ENCODE data around the gene DEK. TPM values are rescaled to one million over a fixed set of nuclear protein-coding genes. Genes with fewer than 3 reads are reported as not detected.

The DEK gene
- total and polyA plus RNA-seq, 7 experiments from 2014 or later: 41.6 to 174 (median 61.1) TPM

DNA sequence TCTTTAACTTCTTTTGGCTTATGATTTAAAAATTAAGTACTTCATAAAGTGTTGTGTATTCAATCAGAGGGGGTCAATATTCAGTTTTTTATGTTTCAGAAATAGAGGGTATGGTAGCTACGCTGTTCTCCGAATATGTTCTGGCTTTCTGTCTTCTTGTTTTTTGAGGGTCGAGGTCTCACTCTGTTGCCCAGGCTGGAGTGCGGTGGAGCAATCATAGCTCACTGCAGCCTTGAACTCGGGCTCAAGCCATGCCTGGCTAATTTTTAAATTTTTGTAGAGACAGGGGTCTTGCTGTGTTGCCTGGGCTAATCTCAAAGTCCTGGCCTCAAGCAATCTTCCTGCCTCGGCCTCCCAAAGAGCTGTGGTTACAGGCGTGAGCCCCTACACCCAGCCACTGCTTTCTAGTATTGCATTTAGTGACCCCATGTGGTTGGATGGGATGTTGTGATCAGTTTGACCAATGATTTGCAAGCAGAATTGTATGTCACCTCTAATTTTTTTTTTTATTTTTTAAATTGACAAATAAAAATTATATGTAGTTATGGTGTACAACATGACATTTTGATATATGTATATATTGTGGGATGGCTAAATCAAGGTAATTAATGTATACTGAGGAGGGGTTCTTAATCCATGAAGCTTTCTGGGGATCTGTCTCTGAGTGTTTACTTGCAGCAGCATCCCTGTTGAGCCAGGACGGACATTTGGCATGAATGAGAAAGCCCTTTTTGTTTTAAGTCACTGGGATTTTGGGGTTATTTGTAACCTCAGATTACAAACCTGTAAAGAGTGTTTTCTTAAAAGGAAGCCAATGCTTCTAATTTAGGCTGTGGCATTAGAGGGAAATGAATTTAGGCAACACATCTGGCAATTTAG, 38.5 kb upstream of the DEK start:
- no peak for DNase-seq
- Mint-ChIP-seq H3K9me3 (no peaks in the 10 kb centered on the region), H3K4me1 (no peaks in the 10 kb centered on the region), H3K4me3 (no peak overlapping the region), H3K36me3 (no peaks in the 10 kb centered on the region), H3K27ac (no peak overlapping the region), H3K27me3 (peaks cover 0 to 6% (median 0%) of the 10 kb centered on the region in 5 donors)
- no peak for ATAC-seq
- H3K4me3 ChIP-seq (ENCODE audit: low read length): no peak overlapping the region
- H3K27ac ChIP-seq (ENCODE audit: low read depth, low read length): no peak overlapping the region
- H3K27me3 ChIP-seq (ENCODE audit: control insufficient read depth in 2 of 2, insufficient read depth in 2 of 2, low read length in 2 of 2): no peaks in the 10 kb centered on the region
- ChIA-PET POLR2A (no interaction called here), CTCF (interaction anchor here (0.7 kb wide), 1 partner anchor 25 kb away, joined by 4 read pairs; no protein-coding TSS in a partner anchor)
- no peaks in the 10 kb centered on the region for H3K4me1 ChIP-seq (ENCODE audit: control insufficient read depth in 2 of 2, insufficient read depth in 2 of 2, low read length in 2 of 2)
- H3K36me3 ChIP-seq (ENCODE audit: control insufficient read depth in 2 of 3, insufficient read depth in 3 of 3, low read length in 3 of 3): no peaks in the 10 kb centered on the region
- H3K9me3 ChIP-seq (ENCODE audit: control insufficient read depth in 2 of 3, low read length in 3 of 3): no peaks in the 10 kb centered on the region
- intact Hi-C loops (cut with micrococcal nuclease): loop anchor here in 1 of 2 donors (2.0 kb wide), 1 partner anchor 38 kb away; the partner anchor contains the start of gene DEK

DNA sequence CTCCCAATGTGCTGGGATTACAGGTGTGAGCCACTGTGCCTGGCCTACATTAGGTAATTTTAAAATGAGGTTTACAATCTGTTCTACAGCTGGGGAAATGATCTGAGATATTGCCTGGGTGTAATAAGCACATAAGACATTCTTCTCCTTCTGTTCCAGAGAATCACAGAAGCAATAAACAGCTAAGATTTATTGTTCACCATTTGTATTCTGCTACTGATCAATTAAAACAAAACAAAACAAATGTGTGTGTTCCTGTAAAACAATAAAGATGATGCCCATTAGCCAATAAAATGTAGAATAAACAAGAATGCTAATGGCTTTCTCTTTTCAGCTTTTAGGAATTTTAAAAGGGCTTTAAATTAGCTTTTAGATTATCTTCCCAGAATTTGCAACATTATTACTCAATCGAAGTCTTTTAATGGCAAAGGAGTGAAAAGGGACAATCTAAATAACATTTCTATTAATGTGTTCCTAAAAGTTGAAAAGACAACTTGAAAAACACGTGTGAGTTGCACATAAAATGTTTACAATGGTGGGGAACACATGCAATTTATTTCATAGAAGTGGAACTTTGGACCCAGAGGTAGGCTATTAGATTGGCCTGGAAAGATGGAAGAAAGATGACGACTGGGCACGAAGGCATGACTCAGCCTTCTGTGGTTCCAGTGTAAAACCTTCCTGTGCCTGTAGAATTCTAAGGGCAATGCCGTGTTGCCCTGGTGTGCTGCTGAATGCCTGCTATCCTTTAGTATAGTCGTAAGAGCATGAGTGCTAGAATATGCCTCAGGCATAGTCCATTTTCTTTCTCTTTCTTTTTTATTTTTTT, 29.0 kb upstream of the DEK start:
- intact Hi-C loops (cut with micrococcal nuclease): no loop called here
- Mint-ChIP-seq H3K4me3 (no peak overlapping the region), H3K36me3 (no peaks in the 10 kb centered on the region), H3K4me1 (no peaks in the 10 kb centered on the region), H3K27ac (no peak overlapping the region), H3K9me3 (no peaks in the 10 kb centered on the region), H3K27me3 (peaks cover 0 to 11% (median 5%) of the 10 kb centered on the region in 5 donors)
- Histone ChIP-seq H3K4me1 (ENCODE audit: control insufficient read depth in 2 of 2, insufficient read depth in 2 of 2, low read length in 2 of 2) (no peaks in the 10 kb centered on the region), H3K36me3 (ENCODE audit: control insufficient read depth in 2 of 3, insufficient read depth in 3 of 3, low read length in 3 of 3) (no peaks in the 10 kb centered on the region), H3K27me3 (ENCODE audit: control insufficient read depth in 2 of 2, insufficient read depth in 2 of 2, low read length in 2 of 2) (no peaks in the 10 kb centered on the region), H3K9me3 (ENCODE audit: control insufficient read depth in 2 of 3, low read length in 3 of 3) (no peaks in the 10 kb centered on the region), H3K4me3 (ENCODE audit: low read length) (no peak overlapping the region), H3K27ac (ENCODE audit: low read depth, low read length) (no peak overlapping the region)
- ATAC-seq (no peak), DNase-seq (no peak)
- POLR2A ChIA-PET: no interaction called here
- CTCF ChIA-PET: no interaction called here

DNA sequence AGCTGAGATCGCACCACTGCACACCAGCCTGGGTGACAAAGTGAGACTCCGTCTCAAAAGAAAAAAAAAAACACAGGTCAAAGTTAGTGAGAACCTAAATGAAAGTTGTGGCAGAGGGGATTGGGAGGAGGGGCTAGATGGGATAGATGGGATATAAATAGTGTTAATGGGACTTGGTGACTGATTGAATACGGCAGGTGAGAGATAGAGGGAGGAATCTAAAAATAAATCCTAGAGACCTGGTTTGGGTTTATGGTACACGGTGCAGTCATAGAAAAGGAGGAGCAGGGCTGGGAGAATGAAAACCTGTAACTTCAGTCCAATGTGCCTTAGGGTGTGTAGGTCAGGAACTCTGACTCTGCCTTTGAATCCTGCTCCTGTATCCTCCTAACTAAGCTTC, 25.0 kb upstream of the DEK start:
- no peak for DNase-seq
- Mint-ChIP-seq H3K4me3 (no peak overlapping the region), H3K27ac (no peak overlapping the region), H3K27me3 (peaks cover 7 to 23% (median 14%) of the 10 kb centered on the region in 5 donors), H3K36me3 (peaks cover 0 to 4% (median 0%) of the 10 kb centered on the region in 5 donors), H3K4me1 (no peaks in the 10 kb centered on the region), H3K9me3 (no peaks in the 10 kb centered on the region)
- H3K27me3 ChIP-seq (ENCODE audit: control insufficient read depth in 2 of 2, insufficient read depth in 2 of 2, low read length in 2 of 2): peaks cover 0 to 4% of the 10 kb centered on the region in 2 donors
- no peaks in the 10 kb centered on the region for H3K4me1 ChIP-seq (ENCODE audit: control insufficient read depth in 2 of 2, insufficient read depth in 2 of 2, low read length in 2 of 2)
- POLR2A ChIA-PET: no interaction called here
- H3K36me3 ChIP-seq (ENCODE audit: control insufficient read depth in 2 of 3, insufficient read depth in 3 of 3, low read length in 3 of 3): no peaks in the 10 kb centered on the region
- no peak overlapping the region for H3K27ac ChIP-seq (ENCODE audit: low read depth, low read length)
- intact Hi-C loops (cut with micrococcal nuclease): no loop called here
- no peak for ATAC-seq
- H3K4me3 ChIP-seq (ENCODE audit: low read length): no peak overlapping the region
- CTCF ChIA-PET: no interaction called here
- no peaks in the 10 kb centered on the region for H3K9me3 ChIP-seq (ENCODE audit: control insufficient read depth in 2 of 3, low read length in 3 of 3)

DNA sequence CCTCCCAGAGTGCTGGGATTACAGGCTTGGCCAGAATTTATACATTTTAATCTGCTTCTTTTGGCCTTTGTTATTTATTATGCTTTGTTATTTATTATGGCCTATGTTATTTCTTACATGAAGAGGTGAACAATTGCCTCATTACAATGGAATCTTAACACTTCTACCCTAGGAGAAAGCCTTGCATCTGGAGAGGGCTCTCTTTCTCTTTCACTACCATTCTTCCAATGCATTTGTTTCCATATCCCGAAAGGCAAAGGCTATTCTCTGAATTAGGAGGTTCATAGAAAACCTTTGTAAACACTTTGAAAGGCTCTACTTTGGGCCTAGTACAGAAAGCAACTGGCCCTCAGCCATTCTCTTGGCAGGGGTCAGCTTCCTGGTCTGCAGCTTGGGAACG, 19.9 kb upstream of the DEK start:
- H3K27ac Mint-ChIP-seq: no peak overlapping the region
- H3K27me3 Mint-ChIP-seq: peaks cover 31 to 42% (median 38%) of the 10 kb centered on the region in 5 donors
- no peak for DNase-seq
- ATAC-seq: no peak
- ChIA-PET CTCF (no interaction called here), POLR2A (no interaction called here)
- peaks cover 0 to 4% (median 0%) of the 10 kb centered on the region in 5 donors for H3K36me3 Mint-ChIP-seq
- Histone ChIP-seq H3K4me1 (ENCODE audit: control insufficient read depth in 2 of 2, insufficient read depth in 2 of 2, low read length in 2 of 2) (no peaks in the 10 kb centered on the region), H3K36me3 (ENCODE audit: control insufficient read depth in 2 of 3, insufficient read depth in 3 of 3, low read length in 3 of 3) (no peaks in the 10 kb centered on the region), H3K27ac (ENCODE audit: low read depth, low read length) (no peak overlapping the region), H3K27me3 (ENCODE audit: control insufficient read depth in 2 of 2, insufficient read depth in 2 of 2, low read length in 2 of 2) (peaks cover 0 to 4% of the 10 kb centered on the region in 2 donors), H3K4me3 (ENCODE audit: low read length) (no peak overlapping the region), H3K9me3 (ENCODE audit: control insufficient read depth in 2 of 3, low read length in 3 of 3) (no peaks in the 10 kb centered on the region)
- H3K4me3 Mint-ChIP-seq: no peak overlapping the region
- intact Hi-C loops (cut with micrococcal nuclease): no loop called here
- no peaks in the 10 kb centered on the region for H3K4me1 Mint-ChIP-seq
- peaks cover 0 to 3% (median 0%) of the 10 kb centered on the region in 11 donors for H3K9me3 Mint-ChIP-seq

DNA sequence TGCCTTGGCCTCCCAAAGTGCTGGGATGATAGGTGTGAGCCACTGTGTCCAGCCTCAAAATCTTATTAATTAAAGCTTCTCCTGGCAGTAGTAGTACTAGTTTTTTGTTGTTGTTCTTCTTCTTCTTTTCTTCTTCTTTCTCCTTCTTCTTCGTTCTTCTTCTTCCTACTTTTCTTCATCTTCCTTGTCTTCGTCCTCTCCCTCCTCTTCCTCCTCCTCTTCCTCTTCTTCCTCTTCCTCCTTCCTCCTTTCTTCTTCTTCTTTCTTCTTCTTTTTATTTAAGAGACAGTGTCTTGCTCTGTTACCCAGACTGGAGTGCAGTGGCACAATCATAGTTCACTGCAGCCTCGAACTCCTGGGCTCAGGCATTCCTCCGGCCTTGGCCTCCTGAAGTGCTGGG, 17.2 kb upstream of the DEK start:
- H3K27ac Mint-ChIP-seq: no peak overlapping the region
- peaks cover 0 to 3% (median 0%) of the 10 kb centered on the region in 11 donors for H3K9me3 Mint-ChIP-seq
- Histone ChIP-seq H3K4me1 (ENCODE audit: control insufficient read depth in 2 of 2, insufficient read depth in 2 of 2, low read length in 2 of 2) (no peaks in the 10 kb centered on the region), H3K27me3 (ENCODE audit: control insufficient read depth in 2 of 2, insufficient read depth in 2 of 2, low read length in 2 of 2) (peaks cover 0 to 3% of the 10 kb centered on the region in 2 donors), H3K27ac (ENCODE audit: low read depth, low read length) (no peak overlapping the region), H3K36me3 (ENCODE audit: control insufficient read depth in 2 of 3, insufficient read depth in 3 of 3, low read length in 3 of 3) (no peaks in the 10 kb centered on the region), H3K9me3 (ENCODE audit: control insufficient read depth in 2 of 3, low read length in 3 of 3) (no peaks in the 10 kb centered on the region), H3K4me3 (ENCODE audit: low read length) (no peak overlapping the region)
- intact Hi-C loops (cut with micrococcal nuclease): no loop called here
- peaks cover 0 to 12% (median 9%) of the 10 kb centered on the region in 7 donors for H3K4me1 Mint-ChIP-seq
- ChIA-PET POLR2A (no interaction called here), CTCF (no interaction called here)
- ATAC-seq (no peak), DNase-seq (no peak)
- H3K36me3 Mint-ChIP-seq: no peaks in the 10 kb centered on the region
- no peak overlapping the region for H3K4me3 Mint-ChIP-seq
- peaks cover 45 to 49% (median 47%) of the 10 kb centered on the region in 5 donors for H3K27me3 Mint-ChIP-seq

DNA sequence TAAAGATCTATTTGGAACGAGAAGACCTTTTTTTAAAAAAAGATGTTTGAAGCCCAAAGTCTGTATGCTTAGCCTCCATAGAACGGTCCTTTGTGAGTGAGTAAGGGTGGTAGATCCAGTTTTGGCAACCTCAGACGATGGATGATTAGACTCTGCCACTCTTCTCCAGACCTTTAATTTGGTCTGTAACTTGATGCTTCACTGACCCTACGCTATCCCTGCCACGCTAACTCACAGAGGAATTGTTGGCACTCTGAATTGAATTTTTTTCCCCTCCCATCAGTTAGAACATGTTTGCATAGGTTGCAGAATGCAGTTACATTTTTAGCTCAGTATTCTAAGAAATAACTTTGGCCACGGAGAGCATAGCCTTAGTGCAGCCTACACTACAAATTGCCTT, 15.8 kb upstream of the DEK start:
- CTCF ChIA-PET: interaction anchor here (0.6 kb wide), 1 partner anchor 204 kb away, joined by 5 read pairs; no protein-coding TSS in a partner anchor

More for the DNA sequence above, 15.8 kb upstream of the DEK start:
- POLR2A ChIA-PET: no interaction called here
- intact Hi-C loops (cut with micrococcal nuclease): no loop called here
- H3K4me1 ChIP-seq (ENCODE audit: control insufficient read depth in 2 of 2, insufficient read depth in 2 of 2, low read length in 2 of 2): no peaks in the 10 kb centered on the region
- Mint-ChIP-seq H3K4me3 (no peak overlapping the region), H3K9me3 (peaks cover 0 to 3% (median 0%) of the 10 kb centered on the region in 11 donors), H3K36me3 (peaks cover 0 to 5% (median 0%) of the 10 kb centered on the region in 5 donors), H3K27me3 (peaks cover 57 to 60% (median 59%) of the 10 kb centered on the region in 5 donors), H3K27ac (no peak overlapping the region), H3K4me1 (peaks cover 0 to 13% (median 9%) of the 10 kb centered on the region in 7 donors)
- H3K27me3 ChIP-seq (ENCODE audit: control insufficient read depth in 2 of 2, insufficient read depth in 2 of 2, low read length in 2 of 2): peaks cover 0 to 3% of the 10 kb centered on the region in 2 donors
- no peak overlapping the region for H3K27ac ChIP-seq (ENCODE audit: low read depth, low read length)
- H3K9me3 ChIP-seq (ENCODE audit: control insufficient read depth in 2 of 3, low read length in 3 of 3): no peaks in the 10 kb centered on the region
- H3K36me3 ChIP-seq (ENCODE audit: control insufficient read depth in 2 of 3, insufficient read depth in 3 of 3, low read length in 3 of 3): no peaks in the 10 kb centered on the region
- ATAC-seq (no peak), DNase-seq (no peak)
- H3K4me3 ChIP-seq (ENCODE audit: low read length): no peak overlapping the region

All from naive thymus-derived CD4-positive, alpha-beta T cell (primary cell).